SW 1271 (cell line): ENCODE data around the gene ANKMY1.

ENCODE experiments used
- DNase-seq, 2 experiments: peaks; one replicate each; lab custom pipeline; 2025; lab: John Stamatoyannopoulos, UW

Gene ANKMY1

DNA sequence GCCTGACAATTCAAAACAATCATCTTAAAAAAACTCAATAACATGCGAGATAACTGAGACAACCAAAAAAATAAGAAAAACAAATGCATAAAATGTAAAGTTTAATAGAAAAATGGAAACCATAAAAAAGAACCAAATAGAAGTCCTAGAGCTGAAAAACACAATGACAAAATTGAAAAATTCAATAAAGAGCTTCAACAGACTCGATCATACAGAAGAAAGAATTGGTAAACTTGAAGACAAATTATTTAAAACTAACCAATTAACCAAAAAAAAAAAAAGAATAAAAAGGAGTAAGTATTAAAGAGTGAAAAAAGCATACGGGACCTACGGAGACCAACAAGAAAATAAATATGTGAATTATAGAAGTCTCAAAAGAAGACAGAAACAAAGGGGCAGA lies 84.6 kb downstream of the ANKMY1 start:
- DNase-seq: no peak

GRCh38 chr2:240472078-240472790 lies 85.6 kb downstream of the ANKMY1 start:
- no peak for DNase-seq

GRCh38 chr2:240469740-240470139 lies 88.0 kb downstream of the ANKMY1 start:
- DNase-seq: no peak

GRCh38 chr2:240469239-240469636 lies 88.5 kb downstream of the ANKMY1 start:
- no peak for DNase-seq

DNA sequence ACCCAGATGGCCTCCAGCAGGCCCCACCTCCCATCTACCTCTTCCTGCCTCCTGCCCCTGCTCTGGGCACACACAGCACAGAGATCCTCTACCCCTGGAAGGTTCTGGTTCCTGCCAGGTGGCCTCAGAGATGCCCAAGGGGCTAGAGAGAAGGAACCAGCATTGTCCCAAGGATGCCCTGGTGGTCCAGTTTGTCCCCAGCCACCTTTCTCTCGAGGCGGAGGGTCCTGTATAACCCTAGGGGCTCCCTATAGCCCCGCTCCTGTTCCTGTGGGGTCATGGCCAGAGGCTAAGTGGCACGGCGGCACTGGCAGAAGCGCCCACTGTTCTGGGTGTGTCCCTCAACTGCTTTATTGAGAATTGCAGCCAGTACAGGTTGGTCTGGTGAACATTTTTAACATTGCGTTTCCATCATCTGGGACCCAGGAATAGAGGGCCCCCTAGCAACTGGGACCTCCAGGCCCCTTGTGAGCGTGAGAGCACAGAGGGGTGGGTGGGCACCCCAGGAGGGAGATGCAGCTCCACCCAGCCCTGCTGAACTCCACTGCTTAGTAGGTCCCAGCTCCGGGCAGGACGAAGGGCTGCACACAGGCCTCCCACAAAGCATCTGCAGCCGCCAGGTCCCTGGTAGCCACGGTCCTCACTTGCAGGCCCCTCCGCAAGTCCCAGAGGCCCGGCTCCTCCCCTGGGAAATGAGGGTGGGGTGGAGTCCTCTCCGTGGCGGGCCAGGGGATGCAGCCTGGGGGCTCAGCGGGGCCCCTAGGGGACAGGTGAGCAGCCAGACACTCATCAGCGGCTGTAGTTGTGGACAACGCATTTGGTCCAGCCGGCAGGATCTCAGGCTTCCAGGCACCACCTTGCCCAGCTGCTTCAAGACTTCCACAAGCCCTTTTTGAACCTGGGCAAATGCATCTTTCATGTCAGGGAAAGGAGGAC lies 89.2 kb downstream of the ANKMY1 start:
- DNase-seq: no peak

- no peak for DNase-seq
These were observed 90.0 kb downstream of the ANKMY1 start for GRCh38 chr2:240467659-240468302.

DNA sequence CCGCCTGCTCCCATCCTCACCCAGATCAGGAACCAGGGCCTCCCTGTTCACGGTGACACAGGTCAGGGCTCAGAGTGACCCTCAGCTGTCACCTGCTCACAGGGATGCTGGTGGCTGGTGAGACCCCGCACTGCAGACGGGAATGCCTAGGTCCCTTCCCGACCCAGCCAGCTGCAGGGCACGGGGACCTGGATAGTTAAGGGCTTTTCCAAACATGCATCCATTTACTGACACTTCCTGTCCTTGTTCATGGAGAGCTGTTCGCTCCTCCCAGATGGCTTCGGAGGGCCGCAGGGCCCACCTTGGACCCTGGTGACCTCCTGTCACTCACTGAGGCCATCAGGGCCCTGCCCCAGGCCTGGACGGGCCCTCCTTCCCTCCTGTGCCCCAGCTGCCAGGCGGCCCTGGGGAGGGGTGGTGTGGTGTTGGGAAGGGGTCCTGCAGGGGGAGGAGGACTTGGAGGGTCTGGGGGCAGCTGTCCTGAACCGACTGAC lies 90.6 kb downstream of the ANKMY1 start:
- no peak for DNase-seq

DNA sequence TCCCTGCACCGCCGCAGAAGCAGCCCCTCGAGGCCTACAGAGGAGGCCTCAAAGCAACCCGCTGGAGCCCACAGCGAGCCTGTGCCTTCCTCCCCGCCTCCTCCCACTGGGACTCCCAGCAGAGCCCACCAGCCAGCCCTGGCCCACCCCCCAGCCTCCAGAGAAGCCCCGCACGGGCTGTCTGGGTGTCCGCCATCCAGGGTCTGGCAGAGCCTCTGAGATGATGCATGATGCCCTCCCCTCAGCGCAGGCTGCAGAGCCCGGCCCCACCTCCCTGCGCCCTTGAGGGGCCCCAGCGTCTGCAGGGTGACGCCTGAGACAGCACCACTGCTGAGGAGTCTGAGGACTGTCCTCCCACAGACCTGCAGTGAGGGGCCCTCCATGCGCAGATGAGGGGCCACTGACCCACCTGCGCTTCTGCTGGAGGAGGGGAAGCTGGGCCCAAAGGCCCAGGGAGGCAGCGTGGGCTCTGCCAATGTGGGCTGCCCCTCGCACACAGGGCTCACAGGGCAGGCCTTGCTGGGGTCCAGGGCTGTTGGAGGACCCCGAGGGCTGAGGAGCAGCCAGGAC lies 91.1 kb downstream of the ANKMY1 start:
- DNase-seq: no peak

DNA sequence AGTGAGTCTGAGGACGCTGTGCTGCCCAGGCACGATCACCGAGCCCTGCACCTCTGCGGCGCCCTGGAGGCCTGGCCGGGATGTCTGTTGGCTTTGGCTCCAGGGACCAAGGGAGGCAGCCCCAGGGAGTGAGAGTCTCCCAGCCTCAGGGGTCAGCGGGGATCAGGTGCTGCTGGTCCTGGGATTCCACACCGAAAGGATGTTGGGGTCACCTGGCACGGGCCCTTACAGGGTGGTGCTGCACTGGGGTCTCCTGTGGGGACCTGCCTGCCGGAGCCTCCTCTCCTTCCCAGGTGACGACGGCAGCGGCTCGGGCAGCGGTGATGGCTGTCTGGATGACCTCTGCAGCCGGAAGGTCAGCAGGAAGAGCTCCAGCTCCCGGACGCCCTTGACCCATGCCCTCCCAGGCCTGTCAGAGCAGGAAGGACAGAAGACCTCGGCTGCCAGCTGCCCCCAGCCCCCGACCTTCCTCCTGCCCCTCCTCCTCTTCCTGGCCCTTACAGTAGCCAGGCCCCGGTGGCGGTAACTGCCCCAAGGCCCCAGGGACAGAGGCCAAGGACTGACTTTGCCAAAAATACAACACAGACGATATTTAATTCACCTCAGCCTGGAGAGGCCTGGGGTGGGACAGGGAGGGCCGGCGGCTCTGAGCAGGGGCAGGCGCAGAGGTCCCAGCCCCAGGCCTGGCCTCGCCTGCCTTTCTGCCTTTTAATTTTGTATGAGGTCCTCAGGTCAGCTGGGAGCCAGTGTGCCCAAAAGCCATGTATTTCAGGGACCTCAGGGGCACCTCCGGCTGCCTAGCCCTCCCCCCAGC lies 91.8 kb downstream of the ANKMY1 start:
- no peak for DNase-seq

- no peak for DNase-seq
These were observed 92.5 kb downstream of the ANKMY1 start for GRCh38 chr2:240465268-240465764.

DNA sequence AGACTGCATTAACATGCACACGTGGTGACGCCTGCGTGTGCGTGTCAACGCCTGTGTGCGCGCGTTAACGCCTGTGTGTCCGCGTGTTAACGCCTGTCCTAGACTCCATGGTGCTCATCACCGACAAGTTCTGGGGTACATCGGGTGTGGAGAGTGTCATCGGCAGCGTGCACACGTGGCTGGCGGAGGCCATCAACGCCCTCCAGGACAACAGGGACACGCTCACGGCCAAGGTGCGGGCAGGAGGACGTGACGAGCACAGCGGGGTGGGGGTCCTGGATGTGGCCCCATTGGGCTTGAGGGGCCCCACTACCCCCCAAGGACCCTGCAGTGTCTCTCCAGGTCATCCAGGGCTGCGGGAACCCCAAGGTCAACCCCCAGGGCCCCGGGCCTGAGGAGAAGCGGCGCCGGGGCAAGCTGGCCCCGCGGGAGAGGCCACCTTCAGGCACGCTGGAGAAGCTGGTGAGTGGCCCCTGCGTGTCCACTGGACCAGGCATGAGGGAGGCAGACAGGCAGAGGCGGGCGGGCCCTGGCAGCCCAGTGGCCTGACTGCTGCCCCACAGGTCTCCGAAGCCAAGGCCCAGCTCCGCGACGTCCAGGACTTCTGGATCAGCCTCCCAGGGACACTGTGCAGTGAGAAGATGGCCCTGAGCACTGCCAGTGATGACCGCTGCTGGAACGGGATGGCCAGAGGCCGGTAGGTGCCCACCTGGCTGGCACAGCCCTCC lies 93.1 kb downstream of the ANKMY1 start:
- no peak for DNase-seq

DNA sequence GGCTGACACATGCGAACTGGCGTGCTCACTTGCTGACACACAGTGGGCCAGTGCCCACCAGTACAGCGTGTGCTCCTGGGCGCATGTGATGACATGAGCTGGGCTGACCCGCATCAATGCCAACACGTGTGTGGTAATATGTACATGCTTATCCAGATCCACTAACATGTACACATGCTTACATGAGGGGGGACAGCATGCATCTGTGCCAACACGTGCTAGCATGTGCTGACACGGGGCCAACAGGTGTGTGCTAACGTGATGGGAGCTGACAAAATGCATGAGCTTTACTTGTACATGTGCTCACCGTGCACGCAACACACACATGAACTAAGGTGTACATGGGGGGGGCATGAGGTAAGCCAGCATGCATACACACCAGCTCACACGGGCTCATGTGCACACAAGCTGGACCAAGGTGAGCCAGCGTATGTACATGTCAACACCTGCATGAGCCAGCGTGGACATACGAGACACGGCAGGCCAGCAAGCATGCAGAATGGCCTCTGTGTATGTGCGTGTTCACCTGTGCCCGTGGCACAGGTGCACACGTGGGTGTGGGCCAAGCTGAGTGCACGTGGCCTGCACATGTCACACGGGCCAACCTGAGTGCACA lies 93.8 kb downstream of the ANKMY1 start:
- DNase-seq: no peak

DNA sequence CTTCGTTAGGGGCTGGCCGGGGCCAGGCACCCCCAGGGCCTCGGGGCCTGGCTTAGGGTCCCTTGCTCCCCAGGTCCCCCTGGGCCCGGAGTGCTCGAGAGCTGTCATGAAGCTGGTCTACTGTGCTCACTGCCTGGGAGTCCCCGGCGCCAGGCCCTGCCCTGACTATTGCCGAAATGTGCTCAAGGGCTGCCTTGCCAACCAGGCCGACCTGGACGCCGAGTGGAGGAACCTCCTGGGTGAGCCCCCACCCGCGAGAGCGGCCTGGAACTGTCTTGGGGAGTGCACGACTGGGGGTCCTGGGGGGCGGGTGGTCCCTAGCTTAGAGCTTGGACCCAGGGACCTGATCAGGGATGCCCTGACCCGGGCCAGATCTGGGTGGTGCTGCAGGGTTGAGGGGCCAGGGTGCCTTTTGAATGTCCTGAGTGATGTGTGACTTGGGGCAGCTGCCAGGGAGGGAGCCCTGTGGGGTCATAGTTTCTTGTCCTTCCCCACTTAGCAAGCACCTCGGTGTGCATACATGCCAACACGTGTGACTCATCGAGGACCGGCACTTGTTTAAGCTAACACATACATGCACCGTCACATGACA lies 94.4 kb downstream of the ANKMY1 start:
- DNase-seq: no peak

GRCh38 chr2:240462707-240463273 lies 95.0 kb downstream of the ANKMY1 start:
- DNase-seq: no peak

DNA sequence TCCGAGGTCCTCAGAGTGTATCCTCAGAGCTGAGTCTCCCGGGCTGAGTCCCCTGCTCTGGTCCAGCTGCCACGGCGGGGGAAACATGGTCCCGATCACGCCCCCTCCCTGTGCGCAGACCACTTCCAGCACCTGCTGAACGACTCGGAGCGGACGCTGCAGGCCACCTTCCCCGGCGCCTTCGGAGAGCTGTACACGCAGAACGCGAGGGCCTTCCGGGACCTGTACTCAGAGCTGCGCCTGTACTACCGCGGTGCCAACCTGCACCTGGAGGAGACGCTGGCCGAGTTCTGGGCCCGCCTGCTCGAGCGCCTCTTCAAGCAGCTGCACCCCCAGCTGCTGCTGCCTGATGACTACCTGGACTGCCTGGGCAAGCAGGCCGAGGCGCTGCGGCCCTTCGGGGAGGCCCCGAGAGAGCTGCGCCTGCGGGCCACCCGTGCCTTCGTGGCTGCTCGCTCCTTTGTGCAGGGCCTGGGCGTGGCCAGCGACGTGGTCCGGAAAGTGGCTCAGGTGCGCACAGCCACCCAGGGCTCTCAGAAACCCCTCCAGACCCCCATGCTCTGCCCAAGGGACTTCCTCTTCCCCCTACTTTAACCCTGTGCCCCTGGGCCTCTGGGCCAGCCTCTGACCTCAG lies 95.6 kb downstream of the ANKMY1 start:
- no peak for DNase-seq

- DNase-seq: no peak
These were observed 96.2 kb downstream of the ANKMY1 start for GRCh38 chr2:240461471-240462072.

DNA sequence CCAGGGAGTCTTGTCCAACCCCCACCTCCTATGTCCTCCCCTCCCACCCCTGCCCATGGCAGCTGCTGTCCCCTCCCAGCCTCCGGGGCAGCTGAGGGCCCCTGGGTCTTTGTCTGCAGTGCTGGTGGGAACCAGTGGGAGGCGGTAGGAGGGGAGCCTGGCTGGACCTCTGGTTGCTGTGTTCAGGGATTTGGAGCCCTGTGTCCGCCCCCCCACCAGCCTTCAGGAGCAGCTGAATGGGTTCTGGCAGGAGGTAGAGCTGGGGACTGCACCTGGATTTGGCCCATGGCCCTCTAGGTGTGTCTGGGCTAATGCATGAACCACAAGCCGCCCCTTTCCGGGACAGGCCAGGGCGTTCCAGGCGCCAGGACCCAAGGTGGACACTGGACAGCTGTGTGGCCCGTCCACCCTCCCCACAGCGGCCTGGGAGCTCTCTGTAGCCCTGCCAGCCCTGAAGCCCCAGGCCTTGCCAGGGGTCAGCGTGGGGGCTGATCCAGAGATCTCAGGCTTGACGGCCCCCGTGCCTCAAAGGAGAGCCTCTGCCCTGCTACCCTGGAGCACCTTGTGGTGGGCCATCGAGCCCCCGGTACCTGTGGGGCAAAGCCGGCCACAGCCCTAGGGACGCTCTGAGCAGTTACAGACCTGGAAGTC lies 96.9 kb downstream of the ANKMY1 start:
- DNase-seq: no peak

DNA sequence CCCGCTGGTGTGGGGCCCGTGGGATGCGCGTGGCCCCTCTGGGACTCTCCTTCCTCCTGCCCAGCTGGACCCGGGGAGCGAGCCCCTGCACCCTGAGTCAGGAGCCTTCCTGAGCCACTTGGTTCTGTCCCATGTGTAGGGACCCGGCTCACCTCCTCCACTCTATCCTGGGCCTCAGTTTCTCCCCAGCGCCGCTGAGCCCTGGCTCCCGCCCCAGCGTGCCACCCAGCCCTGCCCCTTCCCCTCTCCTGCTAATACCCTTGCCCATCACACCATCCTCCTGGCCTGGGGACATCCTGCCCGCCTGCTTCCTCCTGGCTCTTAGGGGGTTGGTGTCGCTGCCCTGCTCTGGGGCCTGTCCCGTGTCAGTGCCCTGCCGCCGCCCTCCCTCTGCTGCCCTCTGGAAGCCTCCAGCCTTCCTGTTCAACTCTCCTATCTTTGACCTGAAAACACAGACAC lies 97.5 kb downstream of the ANKMY1 start:
- no peak for DNase-seq
